ENCODE data around the gene CRX. TPM values are rescaled to one million over a fixed set of nuclear protein-coding genes. Genes with fewer than 3 reads are reported as not detected.
"Not testable (repeated sequence)": the region's sequence is repeated elsewhere in the genome, so short reads cannot be mapped to it uniquely, and the experiment has no call there.

The CRX gene
- polyA plus RNA-seq, 1 donor from 2014 or later, result not detected

- Mint-ChIP-seq H3K4me3 (no peak overlapping the region), H3K4me1 (peaks cover 0 to 2% (median 0%) of the 10 kb centered on the region in 3 donors), H3K27me3 (peaks cover 15% of the 10 kb centered on the region), H3K9me3 (peaks cover 1 to 6% (median 3%) of the 10 kb centered on the region in 3 donors), H3K27ac (no peak overlapping the region), H3K36me3 (peaks cover 3% of the 10 kb centered on the region)
These were observed 25.0 kb upstream of the CRX start for GRCh38 chr19:47796785-47797184.

GRCh38 chr19:47797996-47798903 lies 23.5 kb upstream of the CRX start:
- Mint-ChIP-seq H3K27me3 (peaks cover 15% of the 10 kb centered on the region), H3K27ac (peak overlapping the region in 1 of 3 donors; percentile 41), H3K4me1 (peaks cover 0 to 2% (median 0%) of the 10 kb centered on the region in 3 donors), H3K9me3 (peaks cover 0 to 3% (median 1%) of the 10 kb centered on the region in 3 donors), H3K4me3 (no peak overlapping the region), H3K36me3 (peaks cover 3% of the 10 kb centered on the region)

GRCh38 chr19:47798904-47799266 lies 22.9 kb upstream of the CRX start:
- no peak overlapping the region for H3K27ac Mint-ChIP-seq
- peaks cover 0 to 3% (median 1%) of the 10 kb centered on the region in 3 donors for H3K9me3 Mint-ChIP-seq
- H3K4me3 Mint-ChIP-seq, result no peak overlapping the region
- H3K27me3 Mint-ChIP-seq, result peaks cover 15% of the 10 kb centered on the region
- H3K4me1 Mint-ChIP-seq, result peaks cover 0 to 2% (median 0%) of the 10 kb centered on the region in 3 donors
- peaks cover 3% of the 10 kb centered on the region for H3K36me3 Mint-ChIP-seq

GRCh38 chr19:47801270-47801669 lies 20.5 kb upstream of the CRX start:
- Mint-ChIP-seq H3K27me3 (peaks cover 16% of the 10 kb centered on the region), H3K4me3 (no peak overlapping the region), H3K36me3 (no peaks in the 10 kb centered on the region), H3K27ac (no peak overlapping the region), H3K4me1 (no peaks in the 10 kb centered on the region), H3K9me3 (peaks cover 0 to 3% (median 1%) of the 10 kb centered on the region in 3 donors)

GRCh38 chr19:47802521-47803043 lies 19.2 kb upstream of the CRX start:
- Mint-ChIP-seq H3K27ac (no peak overlapping the region), H3K36me3 (no peaks in the 10 kb centered on the region), H3K4me3 (no peak overlapping the region), H3K27me3 (peaks cover 17% of the 10 kb centered on the region), H3K4me1 (no peaks in the 10 kb centered on the region), H3K9me3 (peaks cover 0 to 3% (median 1%) of the 10 kb centered on the region in 3 donors)

GRCh38 chr19:47803148-47803547 lies 18.6 kb upstream of the CRX start:
- not testable (repeated sequence) for H3K36me3 Mint-ChIP-seq, H3K9me3 Mint-ChIP-seq, H3K4me3 Mint-ChIP-seq, H3K27ac Mint-ChIP-seq, H3K4me1 Mint-ChIP-seq
- peaks cover 12% of the 10 kb centered on the region for H3K27me3 Mint-ChIP-seq

- not testable (repeated sequence) for H3K36me3 Mint-ChIP-seq, H3K27ac Mint-ChIP-seq, H3K27me3 Mint-ChIP-seq, H3K4me1 Mint-ChIP-seq, H3K4me3 Mint-ChIP-seq, H3K9me3 Mint-ChIP-seq
These were observed 18.1 kb upstream of the CRX start for GRCh38 chr19:47803671-47804070.

- not testable (repeated sequence) for H3K36me3 Mint-ChIP-seq, H3K27ac Mint-ChIP-seq, H3K4me3 Mint-ChIP-seq, H3K9me3 Mint-ChIP-seq, H3K27me3 Mint-ChIP-seq, H3K4me1 Mint-ChIP-seq
These were observed 17.3 kb upstream of the CRX start, which contains the start of gene TPRX1 for GRCh38 chr19:47804451-47804850. TPRX1 (minus strand) TSS chr19:47804551; CDS start chr19:47804539, 12 bp downstream.

- H3K4me3 Mint-ChIP-seq, result no peak overlapping the region
- no peaks in the 10 kb centered on the region for H3K36me3 Mint-ChIP-seq
These were observed 16.4 kb upstream of the CRX start for GRCh38 chr19:47805313-47805712.

GRCh38 chr19:47806435-47806834 lies 15.3 kb upstream of the CRX start:
- no peak overlapping the region for H3K27ac Mint-ChIP-seq
- H3K4me1 Mint-ChIP-seq, result no peaks in the 10 kb centered on the region
- H3K36me3 Mint-ChIP-seq, result no peaks in the 10 kb centered on the region
- no peak overlapping the region for H3K4me3 Mint-ChIP-seq
- peaks cover 6% of the 10 kb centered on the region for H3K27me3 Mint-ChIP-seq
- no peaks in the 10 kb centered on the region for H3K9me3 Mint-ChIP-seq

More at GRCh38 chr19:47805313-47805712, 16.4 kb upstream of the CRX start:
- H3K9me3 Mint-ChIP-seq, result peaks cover 0 to 3% (median 1%) of the 10 kb centered on the region in 3 donors
- H3K27me3 Mint-ChIP-seq, result peaks cover 6% of the 10 kb centered on the region
- H3K27ac Mint-ChIP-seq, result no peak overlapping the region
- no peaks in the 10 kb centered on the region for H3K4me1 Mint-ChIP-seq

GRCh38 chr19:47813304-47813994 lies 8.3 kb upstream of the CRX start:
- H3K36me3 Mint-ChIP-seq, result no peaks in the 10 kb centered on the region
- H3K4me1 Mint-ChIP-seq, result no peaks in the 10 kb centered on the region
- peaks cover 3% of the 10 kb centered on the region for H3K27me3 Mint-ChIP-seq
- H3K9me3 Mint-ChIP-seq, result no peaks in the 10 kb centered on the region
- no peak overlapping the region for H3K27ac Mint-ChIP-seq
- H3K4me3 Mint-ChIP-seq, result no peak overlapping the region

- Mint-ChIP-seq H3K4me1 (no peaks in the 10 kb centered on the region), H3K27ac (no peak overlapping the region), H3K27me3 (peaks cover 4% of the 10 kb centered on the region), H3K9me3 (no peaks in the 10 kb centered on the region), H3K4me3 (no peak overlapping the region), H3K36me3 (no peaks in the 10 kb centered on the region)
These were observed 7.8 kb upstream of the CRX start for GRCh38 chr19:47813995-47814328.

GRCh38 chr19:47816270-47816669 lies 5.5 kb upstream of the CRX start:
- not testable (repeated sequence) for H3K9me3 Mint-ChIP-seq, H3K27ac Mint-ChIP-seq, H3K36me3 Mint-ChIP-seq, H3K4me1 Mint-ChIP-seq, H3K4me3 Mint-ChIP-seq
- peaks cover 14% of the 10 kb centered on the region for H3K27me3 Mint-ChIP-seq

GRCh38 chr19:47818221-47818620 lies 3.5 kb upstream of the CRX start:
- not testable (repeated sequence) for H3K9me3 Mint-ChIP-seq, H3K27ac Mint-ChIP-seq, H3K36me3 Mint-ChIP-seq, H3K4me1 Mint-ChIP-seq, H3K4me3 Mint-ChIP-seq
- H3K27me3 Mint-ChIP-seq, result peaks cover 15% of the 10 kb centered on the region

GRCh38 chr19:47819858-47820257 lies 1.9 kb upstream of the CRX start:
- Mint-ChIP-seq H3K36me3 (no peaks in the 10 kb centered on the region), H3K27me3 (peaks cover 15% of the 10 kb centered on the region), H3K27ac (no peak overlapping the region), H3K4me1 (peaks cover 3 to 5% (median 5%) of the 10 kb centered on the region in 3 donors), H3K4me3 (peak overlapping the region in 2 of 4 donors; percentile 0 to 5), H3K9me3 (no peaks in the 10 kb centered on the region)

Measured in IgD-negative memory B cell (primary cell).